Activated naive CD4-positive, alpha-beta T cell treated with anti-CD3 and anti-CD28 coated beads, Interleukin-2, amount 50 U/mL, for 24 hours (primary cell): Measurements from ENCODE around the gene PRKAG1.
"Not testable (repeated sequence)": the region's sequence is repeated elsewhere in the genome, so short reads cannot be mapped to it uniquely, and the experiment has no call there.

Source experiments
- H3K27ac Mint-ChIP-seq: one replicate; pipeline ENCODE4 v1.8.0; 2021; ENCODE audit warnings: mild to moderate bottlenecking, mixed read lengths
- H3K27me3 Mint-ChIP-seq: one replicate; pipeline ENCODE4 v1.8.0; 2021; ENCODE audit warnings: mixed read lengths
- H3K36me3 Mint-ChIP-seq: one replicate; pipeline ENCODE4 v1.8.0; 2021; ENCODE audit warnings: mixed read lengths
- H3K4me1 Mint-ChIP-seq: one replicate; pipeline ENCODE4 v1.8.0; 2021; ENCODE audit warnings: mixed read lengths
- H3K4me3 Mint-ChIP-seq: one replicate; pipeline ENCODE4 v1.8.0; 2021; ENCODE audit warnings: mild to moderate bottlenecking, mixed read lengths
- H3K9me3 Mint-ChIP-seq: one replicate; pipeline ENCODE4 v1.8.0; 2021; ENCODE audit warnings: mixed read lengths

Gene PRKAG1

GRCh38 chr12:49018261-49019119 is at the start of gene PRKAG1:
Gene PRKAG1 (minus strand): TSS chr12:49018776. CDS start chr12:49018740, 36 bp downstream.
- Mint-ChIP-seq H3K4me1 (peaks cover 41% of the 10 kb centered on the region), H3K27ac (peak within 1 kb of the TSS; percentile 96), H3K4me3 (peak within 1 kb of the TSS; percentile 94), H3K9me3 (no peaks in the 10 kb centered on the region), H3K27me3 (no peaks in the 10 kb centered on the region), H3K36me3 (peaks cover 19% of the 10 kb centered on the region)

GRCh38 chr12:49066120-49066519 is 47.5 kb upstream of the PRKAG1 start:
- Mint-ChIP-seq H3K9me3 (no peaks in the 10 kb centered on the region), H3K27me3 (no peaks in the 10 kb centered on the region), H3K36me3 (no peaks in the 10 kb centered on the region), H3K4me3 (no peak overlapping the region), H3K4me1 (peaks cover 30% of the 10 kb centered on the region), H3K27ac (no peak overlapping the region)

GRCh38 chr12:49064767-49065152 is 46.2 kb upstream of the PRKAG1 start:
- Mint-ChIP-seq H3K4me3 (no peak overlapping the region), H3K36me3 (no peaks in the 10 kb centered on the region), H3K27me3 (no peaks in the 10 kb centered on the region), H3K27ac (no peak overlapping the region), H3K4me1 (peaks cover 25% of the 10 kb centered on the region), H3K9me3 (no peaks in the 10 kb centered on the region)

GRCh38 chr12:49061916-49062315 is 43.3 kb upstream of the PRKAG1 start:
- not testable (repeated sequence) for H3K27me3 Mint-ChIP-seq, H3K36me3 Mint-ChIP-seq, H3K27ac Mint-ChIP-seq, H3K9me3 Mint-ChIP-seq
- Mint-ChIP-seq H3K4me3 (peak overlapping the region; percentile 97), H3K4me1 (peaks cover 36% of the 10 kb centered on the region)

- peak overlapping the region; percentile 99 for H3K27ac Mint-ChIP-seq
- H3K9me3 Mint-ChIP-seq: no peaks in the 10 kb centered on the region
- peak overlapping the region; percentile 97 for H3K4me3 Mint-ChIP-seq
- no peaks in the 10 kb centered on the region for H3K27me3 Mint-ChIP-seq
- H3K4me1 Mint-ChIP-seq: peaks cover 43% of the 10 kb centered on the region
- H3K36me3 Mint-ChIP-seq: peaks cover 2% of the 10 kb centered on the region
These were observed 42.6 kb upstream of the PRKAG1 start for GRCh38 chr12:49061157-49061650.

GRCh38 chr12:49060237-49061156 is 41.9 kb upstream of the PRKAG1 start, which contains the start of gene KMT2D:
Gene KMT2D (minus strand): TSS chr12:49060794. CDS start chr12:49055324, 5,470 bp downstream.
- H3K27me3 Mint-ChIP-seq: no peaks in the 10 kb centered on the region

GRCh38 chr12:49059299-49060171 is 41.0 kb upstream of the PRKAG1 start:
- Mint-ChIP-seq H3K27ac (peak overlapping the region; percentile 95), H3K9me3 (no peaks in the 10 kb centered on the region), H3K4me3 (peak overlapping the region; percentile 95), H3K27me3 (no peaks in the 10 kb centered on the region), H3K4me1 (peaks cover 59% of the 10 kb centered on the region), H3K36me3 (peaks cover 5% of the 10 kb centered on the region)

More at GRCh38 chr12:49060237-49061156, 41.9 kb upstream of the PRKAG1 start, which contains the start of gene KMT2D:
- Mint-ChIP-seq H3K27ac (peak within 1 kb of the TSS; percentile 99), H3K4me1 (peaks cover 50% of the 10 kb centered on the region), H3K9me3 (no peaks in the 10 kb centered on the region), H3K4me3 (peak within 1 kb of the TSS; percentile 97), H3K36me3 (peaks cover 5% of the 10 kb centered on the region)

- Mint-ChIP-seq H3K27ac (peak overlapping the region; percentile 95), H3K36me3 (peaks cover 5% of the 10 kb centered on the region), H3K9me3 (no peaks in the 10 kb centered on the region), H3K4me3 (peak overlapping the region; percentile 95), H3K27me3 (no peaks in the 10 kb centered on the region), H3K4me1 (peaks cover 62% of the 10 kb centered on the region)
These were observed 40.4 kb upstream of the PRKAG1 start for GRCh38 chr12:49059045-49059298.

GRCh38 chr12:49058366-49059044 is 39.9 kb upstream of the PRKAG1 start:
- peaks cover 5% of the 10 kb centered on the region for H3K36me3 Mint-ChIP-seq
- peaks cover 58% of the 10 kb centered on the region for H3K4me1 Mint-ChIP-seq
- H3K27me3 Mint-ChIP-seq: no peaks in the 10 kb centered on the region

GRCh38 chr12:49057888-49058287 is 39.3 kb upstream of the PRKAG1 start:
- Mint-ChIP-seq H3K27ac (peak overlapping the region; percentile 95), H3K4me1 (peaks cover 61% of the 10 kb centered on the region), H3K36me3 (peaks cover 5% of the 10 kb centered on the region), H3K4me3 (peak overlapping the region; percentile 95), H3K27me3 (no peaks in the 10 kb centered on the region), H3K9me3 (no peaks in the 10 kb centered on the region)

More at GRCh38 chr12:49058366-49059044, 39.9 kb upstream of the PRKAG1 start:
- H3K4me3 Mint-ChIP-seq: peak overlapping the region; percentile 95
- H3K27ac Mint-ChIP-seq: peak overlapping the region; percentile 95
- H3K9me3 Mint-ChIP-seq: no peaks in the 10 kb centered on the region

GRCh38 chr12:49055978-49056754 is 37.6 kb upstream of the PRKAG1 start:
- Mint-ChIP-seq H3K9me3 (no peaks in the 10 kb centered on the region), H3K27me3 (no peaks in the 10 kb centered on the region), H3K4me1 (peaks cover 61% of the 10 kb centered on the region), H3K27ac (peak overlapping the region; percentile 86), H3K4me3 (peak overlapping the region; percentile 95), H3K36me3 (peaks cover 13% of the 10 kb centered on the region)

- Mint-ChIP-seq H3K4me1 (peaks cover 58% of the 10 kb centered on the region), H3K9me3 (no peaks in the 10 kb centered on the region), H3K27me3 (no peaks in the 10 kb centered on the region), H3K4me3 (no peak overlapping the region), H3K27ac (peak overlapping the region; percentile 5), H3K36me3 (peaks cover 13% of the 10 kb centered on the region)
These were observed 36.5 kb upstream of the PRKAG1 start for GRCh38 chr12:49055092-49055491.

GRCh38 chr12:49054524-49054923 is 35.9 kb upstream of the PRKAG1 start:
- Mint-ChIP-seq H3K9me3 (no peaks in the 10 kb centered on the region), H3K27me3 (no peaks in the 10 kb centered on the region), H3K4me1 (peaks cover 58% of the 10 kb centered on the region), H3K27ac (no peak overlapping the region), H3K36me3 (peaks cover 13% of the 10 kb centered on the region), H3K4me3 (no peak overlapping the region)

- Mint-ChIP-seq H3K9me3 (no peaks in the 10 kb centered on the region), H3K27ac (no peak overlapping the region), H3K4me3 (no peak overlapping the region), H3K27me3 (no peaks in the 10 kb centered on the region), H3K36me3 (peaks cover 11% of the 10 kb centered on the region), H3K4me1 (peaks cover 58% of the 10 kb centered on the region)
These were observed 35.5 kb upstream of the PRKAG1 start for GRCh38 chr12:49054096-49054495.
